ENCODE results near the gene IL18BP. TPM values are rescaled to one million over a fixed set of nuclear protein-coding genes. Genes with fewer than 3 reads are reported as not detected.

IL18BP gene
- total RNA-seq, 2 experiments from 2014 or later = 14.7 to 16.8 TPM

DNA sequence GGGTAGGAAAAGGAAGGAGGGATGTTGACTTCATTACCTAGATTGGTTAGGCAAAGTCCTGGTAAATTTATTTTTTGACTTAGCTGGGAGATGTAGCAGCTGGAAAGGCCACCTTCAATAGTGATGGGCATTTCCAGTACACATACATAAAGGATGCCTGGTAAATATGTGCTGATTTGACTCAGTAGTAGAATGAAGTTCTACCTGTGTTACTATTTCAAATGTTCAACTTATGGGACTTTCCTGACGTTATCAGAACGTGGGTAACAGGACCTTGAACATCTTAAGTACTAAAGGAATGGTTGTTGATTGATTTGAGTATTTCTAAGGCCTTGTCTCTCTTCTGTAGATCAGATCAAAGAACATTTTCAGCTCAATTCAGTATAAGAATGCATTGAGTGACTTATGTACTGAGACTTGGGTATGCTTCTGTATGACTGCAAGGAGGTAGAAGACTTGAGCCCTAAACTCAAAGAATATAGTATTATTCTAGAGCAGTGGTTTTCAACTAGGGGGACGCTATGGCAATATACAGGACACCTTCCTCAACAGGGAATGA lies 42.7 kb upstream of the IL18BP start:
- H3K36me3 Mint-ChIP-seq (ENCODE audit: low read depth) = peaks cover 16% of the 10 kb centered on the region
- CTCF ChIA-PET = no interaction called here
- Histone ChIP-seq H3K27ac (ENCODE audit: low read depth in 1 of 2, low read length in 2 of 2) (no peak overlapping the region), H3K9me3 (ENCODE audit: control insufficient read depth in 1 of 2, insufficient read depth in 1 of 2, low read length in 2 of 2) (no peaks in the 10 kb centered on the region), H3K27me3 (ENCODE audit: control insufficient read depth in 1 of 2, insufficient read depth in 2 of 2, low read length in 2 of 2) (no peaks in the 10 kb centered on the region), H3K4me1 (ENCODE audit: insufficient read depth, low read length) (no peaks in the 10 kb centered on the region), H3K4me3 (ENCODE audit: low read length) (no peak overlapping the region), H3K36me3 (ENCODE audit: insufficient read depth, low read length) (peaks cover 11% of the 10 kb centered on the region)
- H3K4me3 Mint-ChIP-seq = no peak overlapping the region
- TF ChIP-seq CTCF (IDR thresholded peaks at IDR 0.05) = no peak
- intact Hi-C loops (cut with DNase I, micrococcal nuclease) = no loop called here
- POLR2A ChIA-PET = interaction anchor here (0.7 kb wide), 1 partner anchor 27 kb away, joined by 3 read pairs; the partner anchor contains the start of gene RNF121
- peak overlapping the region; percentile 45 for H3K27ac Mint-ChIP-seq
- H3K4me1 Mint-ChIP-seq (ENCODE audit: low read depth) = peaks cover 33% of the 10 kb centered on the region
- no peak for DNase-seq
- no peaks in the 10 kb centered on the region for H3K9me3 Mint-ChIP-seq
- ATAC-seq (ENCODE audit: poor library complexity) = no peak
- no peaks in the 10 kb centered on the region for H3K27me3 Mint-ChIP-seq

GRCh38 chr11:71962428-71963038 lies 36.2 kb upstream of the IL18BP start:
- CTCF ChIA-PET = no interaction called here
- Mint-ChIP-seq H3K4me1 (ENCODE audit: low read depth) (no peaks in the 10 kb centered on the region), H3K9me3 (no peaks in the 10 kb centered on the region), H3K36me3 (ENCODE audit: low read depth) (peaks cover 46% of the 10 kb centered on the region), H3K4me3 (no peak overlapping the region), H3K27me3 (no peaks in the 10 kb centered on the region), H3K27ac (no peak overlapping the region)
- no peak for ATAC-seq (ENCODE audit: poor library complexity)
- DNase-seq = peak in 2 of 14 experiments; percentile 8 to 11
- peaks cover 31% of the 10 kb centered on the region for H3K36me3 ChIP-seq (ENCODE audit: insufficient read depth, low read length)
- no peak for TF ChIP-seq CTCF (IDR thresholded peaks at IDR 0.05)
- POLR2A ChIA-PET = no interaction called here
- H3K27me3 ChIP-seq (ENCODE audit: control insufficient read depth in 1 of 2, insufficient read depth in 2 of 2, low read length in 2 of 2) = no peaks in the 10 kb centered on the region
- intact Hi-C loops (cut with DNase I, micrococcal nuclease) = no loop called here
- no peak overlapping the region for H3K27ac ChIP-seq (ENCODE audit: low read depth in 1 of 2, low read length in 2 of 2)
- H3K9me3 ChIP-seq (ENCODE audit: control insufficient read depth in 1 of 2, insufficient read depth in 1 of 2, low read length in 2 of 2) = peaks cover 0 to 3% of the 10 kb centered on the region in 2 experiments
- H3K4me3 ChIP-seq (ENCODE audit: low read length) = no peak overlapping the region
- no peaks in the 10 kb centered on the region for H3K4me1 ChIP-seq (ENCODE audit: insufficient read depth, low read length)

DNA sequence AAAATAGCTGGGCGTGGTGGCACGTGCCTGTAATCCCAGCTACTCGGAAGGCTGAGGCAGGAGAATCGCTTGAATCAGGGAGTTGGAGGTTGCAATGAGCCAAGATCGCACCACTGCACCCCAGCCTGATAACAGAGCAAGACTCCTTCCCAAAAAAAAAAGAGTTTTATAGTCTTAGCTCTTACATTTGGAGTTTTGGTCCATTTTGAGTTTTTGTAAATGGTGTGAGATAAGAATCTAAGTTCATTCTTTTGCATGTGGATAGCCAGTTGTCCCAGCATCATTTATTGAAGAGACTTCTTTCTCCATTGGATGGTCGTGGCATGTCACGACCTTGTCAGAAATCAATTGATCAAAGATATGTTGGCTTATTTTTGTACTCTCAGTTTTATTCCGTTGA lies 35.2 kb upstream of the IL18BP start:
- Mint-ChIP-seq H3K27me3 (no peaks in the 10 kb centered on the region), H3K4me1 (ENCODE audit: low read depth) (no peaks in the 10 kb centered on the region), H3K36me3 (ENCODE audit: low read depth) (peaks cover 49% of the 10 kb centered on the region), H3K4me3 (no peak overlapping the region), H3K27ac (no peak overlapping the region), H3K9me3 (no peaks in the 10 kb centered on the region)
- peaks cover 0 to 3% of the 10 kb centered on the region in 2 experiments for H3K9me3 ChIP-seq (ENCODE audit: control insufficient read depth in 1 of 2, insufficient read depth in 1 of 2, low read length in 2 of 2)
- POLR2A ChIA-PET = no interaction called here
- ATAC-seq (ENCODE audit: poor library complexity) = no peak
- DNase-seq = no peak
- no peak for TF ChIP-seq CTCF (IDR thresholded peaks at IDR 0.05)
- CTCF ChIA-PET = no interaction called here
- peaks cover 36% of the 10 kb centered on the region for H3K36me3 ChIP-seq (ENCODE audit: insufficient read depth, low read length)
- no peak overlapping the region for H3K27ac ChIP-seq (ENCODE audit: low read depth in 1 of 2, low read length in 2 of 2)
- no peaks in the 10 kb centered on the region for H3K27me3 ChIP-seq (ENCODE audit: control insufficient read depth in 1 of 2, insufficient read depth in 2 of 2, low read length in 2 of 2)
- H3K4me1 ChIP-seq (ENCODE audit: insufficient read depth, low read length) = no peaks in the 10 kb centered on the region
- intact Hi-C loops (cut with DNase I, micrococcal nuclease) = no loop called here
- H3K4me3 ChIP-seq (ENCODE audit: low read length) = no peak overlapping the region
